GM10248 (cell line): ENCODE data around the gene HOXC11.

Experiments
- CTCF ChIA-PET: fragments of 300-600 bp; sonication (Branson Sonifier 250); formaldehyde crosslinking; extraction: SDS; loops from one replicate; lab custom pipeline; 2021; ENCODE audit warnings: antibody characterized with exemption; lab: Yijun Ruan, JAX
- POLR2A ChIA-PET: fragments of 350-650 bp; sonication (Branson Sonifier 250); formaldehyde crosslinking; extraction: SDS; loops from one replicate; lab custom pipeline; 2020; ENCODE audit warnings: antibody characterized with exemption; lab: Yijun Ruan, JAX
- DNase-seq: peaks from one replicate; pipeline ENCODE4 v3.0.0; 2012; ENCODE audit errors: extremely low spot score
- TF ChIP-seq, protein P1 (sequence below): IDR thresholded peaks from 2 replicates; pipeline ENCODE4 v1.5.1; 2012; ENCODE audit warnings: mild to moderate bottlenecking, low read depth; ENCODE audit errors: extremely low read depth, missing control alignments, control extremely low read depth

The HOXC11 gene

DNA sequence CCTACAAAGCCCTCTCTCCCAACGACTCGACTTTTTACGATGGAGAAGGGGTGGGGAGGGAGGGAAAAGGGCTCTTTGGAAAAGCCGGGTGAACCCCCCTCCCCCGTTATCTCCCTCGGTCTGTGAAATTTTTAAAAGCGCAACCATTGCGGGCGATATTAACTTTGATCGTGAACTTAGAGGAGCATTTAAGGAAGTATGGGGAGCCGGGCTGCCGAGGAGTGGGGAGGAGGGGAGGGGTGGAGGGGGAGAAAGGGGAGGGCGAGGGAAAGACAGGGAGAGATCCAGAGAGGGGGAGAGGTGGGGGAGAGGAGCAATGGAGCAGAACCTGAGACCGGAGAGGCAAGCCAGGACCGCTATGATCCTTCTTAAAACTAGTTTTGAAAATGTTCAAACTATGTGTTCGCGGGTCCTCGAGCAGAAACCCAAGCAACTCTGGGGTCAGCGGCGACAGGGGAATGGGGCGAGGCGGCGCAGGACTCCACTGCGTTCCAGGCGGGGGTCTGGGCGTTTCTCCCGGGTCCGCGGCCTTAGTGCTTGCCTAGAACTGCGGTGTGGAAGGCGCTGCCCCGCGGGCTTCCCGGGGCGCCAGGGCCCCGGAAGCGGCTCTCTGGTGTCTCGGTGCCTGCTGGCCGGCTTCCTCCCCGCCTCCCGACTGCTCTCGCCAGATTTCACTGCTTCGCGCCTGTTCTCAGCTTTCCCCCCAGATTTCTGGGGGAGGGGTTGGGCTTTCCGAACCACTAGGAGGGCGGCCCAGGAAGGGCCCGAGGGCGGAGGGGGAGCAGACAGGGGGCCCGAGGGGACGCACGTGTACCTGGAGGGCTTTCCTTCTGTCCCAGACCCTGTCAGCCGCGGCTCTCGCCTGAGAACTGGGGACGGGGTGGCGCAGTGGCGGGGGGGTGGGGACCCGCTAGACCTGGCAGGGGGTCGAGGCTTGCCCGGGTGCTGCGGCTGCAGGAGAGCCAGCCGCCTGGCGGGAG lies 1.4 kb downstream of the HOXC11 start, which contains the start of gene HOTAIR:
TSS of gene HOTAIR (minus strand) at position 871 of the 980 bp plus-strand sequence.
- ChIA-PET POLR2A (no interaction called here), CTCF (interaction anchor here (1.2 kb wide), 1 partner anchor 14 kb away, joined by 4 read pairs; no protein-coding TSS in a partner anchor)
- TF ChIP-seq, protein P1, sequence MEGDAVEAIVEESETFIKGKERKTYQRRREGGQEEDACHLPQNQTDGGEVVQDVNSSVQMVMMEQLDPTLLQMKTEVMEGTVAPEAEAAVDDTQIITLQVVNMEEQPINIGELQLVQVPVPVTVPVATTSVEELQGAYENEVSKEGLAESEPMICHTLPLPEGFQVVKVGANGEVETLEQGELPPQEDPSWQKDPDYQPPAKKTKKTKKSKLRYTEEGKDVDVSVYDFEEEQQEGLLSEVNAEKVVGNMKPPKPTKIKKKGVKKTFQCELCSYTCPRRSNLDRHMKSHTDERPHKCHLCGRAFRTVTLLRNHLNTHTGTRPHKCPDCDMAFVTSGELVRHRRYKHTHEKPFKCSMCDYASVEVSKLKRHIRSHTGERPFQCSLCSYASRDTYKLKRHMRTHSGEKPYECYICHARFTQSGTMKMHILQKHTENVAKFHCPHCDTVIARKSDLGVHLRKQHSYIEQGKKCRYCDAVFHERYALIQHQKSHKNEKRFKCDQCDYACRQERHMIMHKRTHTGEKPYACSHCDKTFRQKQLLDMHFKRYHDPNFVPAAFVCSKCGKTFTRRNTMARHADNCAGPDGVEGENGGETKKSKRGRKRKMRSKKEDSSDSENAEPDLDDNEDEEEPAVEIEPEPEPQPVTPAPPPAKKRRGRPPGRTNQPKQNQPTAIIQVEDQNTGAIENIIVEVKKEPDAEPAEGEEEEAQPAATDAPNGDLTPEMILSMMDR, result no peak
- peak; percentile 58 for DNase-seq

DNA sequence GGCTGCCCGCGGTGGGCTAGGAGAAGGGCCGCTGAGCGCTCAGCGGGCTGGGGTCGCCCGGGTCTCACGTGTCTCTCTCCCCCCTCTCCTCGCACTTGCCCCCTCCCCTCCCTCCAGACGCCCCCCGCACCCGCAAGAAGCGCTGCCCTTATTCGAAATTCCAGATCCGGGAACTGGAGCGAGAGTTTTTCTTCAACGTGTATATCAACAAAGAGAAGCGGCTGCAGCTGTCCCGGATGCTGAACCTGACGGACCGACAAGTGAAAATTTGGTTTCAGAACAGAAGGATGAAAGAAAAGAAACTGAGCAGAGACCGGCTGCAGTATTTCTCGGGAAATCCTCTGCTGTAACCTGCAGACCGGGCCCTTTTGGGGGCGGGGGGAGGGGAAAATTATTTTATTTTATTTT lies 2.1 kb downstream of the HOXC11 start:
- no peak for DNase-seq
- ChIA-PET POLR2A (no interaction called here), CTCF (interaction anchor here (1.2 kb wide), 1 partner anchor 13 kb away, joined by 4 read pairs; no protein-coding TSS in a partner anchor)
- TF ChIP-seq, protein P1, result no peak

DNA sequence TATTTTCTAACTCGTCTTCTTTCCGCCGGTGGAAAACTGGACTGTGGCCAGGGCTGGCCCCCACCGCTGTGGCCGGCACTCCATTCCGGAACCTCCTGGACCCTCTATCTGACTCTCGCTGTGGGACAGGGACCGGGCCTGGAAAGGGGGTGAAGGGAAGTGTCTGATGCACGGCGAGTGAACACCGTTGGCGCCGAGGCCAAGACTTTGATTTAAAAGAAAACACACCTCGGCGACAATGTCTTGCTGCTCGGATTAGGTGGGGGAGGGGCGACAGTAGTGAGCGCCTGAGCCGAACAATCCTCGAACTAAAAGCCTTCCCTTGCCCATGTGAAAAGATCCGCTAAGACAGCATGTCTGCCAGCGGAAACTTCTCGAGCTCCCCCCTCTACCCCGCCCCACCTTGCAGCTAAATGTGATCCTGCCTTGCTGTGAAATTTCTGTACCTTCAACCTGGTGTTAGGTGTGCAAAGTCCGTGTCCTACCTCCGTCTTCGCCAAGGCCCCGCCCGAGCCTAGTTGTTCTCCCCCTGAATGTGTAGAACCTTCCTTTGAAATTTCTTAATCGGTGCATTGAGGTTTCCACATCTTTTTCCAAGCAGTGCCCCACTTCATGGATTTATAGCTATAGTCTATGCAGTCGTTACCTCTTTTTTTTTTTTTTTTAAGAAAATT lies 2.7 kb downstream of the HOXC11 start:
- POLR2A ChIA-PET, result no interaction called here
- DNase-seq, result no peak
- TF ChIP-seq, protein P1, result no peak
- CTCF ChIA-PET, result interaction anchor here (0.9 to 2.0 kb wide), 4 partner anchors 12 to 225 kb away, joined by 3 to 4 read pairs (median 4); no protein-coding TSS in a partner anchor

DNA sequence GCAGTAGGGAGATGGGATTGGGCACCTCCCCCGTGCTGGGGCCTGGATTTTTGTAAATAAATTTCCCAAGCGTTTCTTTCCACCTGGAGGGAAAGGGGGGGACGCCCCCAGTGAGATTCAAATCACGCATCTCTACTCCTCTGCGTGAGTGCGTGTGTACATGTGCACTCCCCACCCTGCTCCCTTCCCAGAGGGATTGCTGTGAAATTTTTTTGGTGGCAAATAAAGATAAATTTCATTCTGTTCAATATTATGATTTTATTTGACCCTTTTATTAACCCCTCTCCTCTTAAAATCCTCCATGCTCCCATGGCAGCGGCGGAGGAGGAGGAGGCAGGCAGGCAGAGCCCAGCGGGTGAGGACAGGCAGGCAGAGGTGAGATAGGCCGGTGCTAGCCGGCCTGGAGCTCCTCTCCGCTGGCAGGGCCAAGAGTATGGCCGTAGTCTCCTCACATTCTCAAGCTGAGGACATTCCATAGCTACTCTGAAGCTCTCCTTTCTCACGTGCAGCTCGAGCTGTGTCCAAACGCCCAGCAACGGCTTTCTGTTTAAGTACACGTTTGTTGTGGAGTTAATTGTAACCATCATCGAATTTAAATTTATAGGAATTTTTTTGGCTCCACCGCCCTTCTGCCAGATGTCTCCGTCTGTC lies 3.4 kb downstream of the HOXC11 start:
- ChIA-PET CTCF (interaction anchor here (0.9 to 2.0 kb wide), 3 partner anchors 14 to 225 kb away, joined by 3 to 4 read pairs (median 3); no protein-coding TSS in a partner anchor), POLR2A (no interaction called here)
- DNase-seq, result no peak
- TF ChIP-seq, protein P1, result no peak

DNA sequence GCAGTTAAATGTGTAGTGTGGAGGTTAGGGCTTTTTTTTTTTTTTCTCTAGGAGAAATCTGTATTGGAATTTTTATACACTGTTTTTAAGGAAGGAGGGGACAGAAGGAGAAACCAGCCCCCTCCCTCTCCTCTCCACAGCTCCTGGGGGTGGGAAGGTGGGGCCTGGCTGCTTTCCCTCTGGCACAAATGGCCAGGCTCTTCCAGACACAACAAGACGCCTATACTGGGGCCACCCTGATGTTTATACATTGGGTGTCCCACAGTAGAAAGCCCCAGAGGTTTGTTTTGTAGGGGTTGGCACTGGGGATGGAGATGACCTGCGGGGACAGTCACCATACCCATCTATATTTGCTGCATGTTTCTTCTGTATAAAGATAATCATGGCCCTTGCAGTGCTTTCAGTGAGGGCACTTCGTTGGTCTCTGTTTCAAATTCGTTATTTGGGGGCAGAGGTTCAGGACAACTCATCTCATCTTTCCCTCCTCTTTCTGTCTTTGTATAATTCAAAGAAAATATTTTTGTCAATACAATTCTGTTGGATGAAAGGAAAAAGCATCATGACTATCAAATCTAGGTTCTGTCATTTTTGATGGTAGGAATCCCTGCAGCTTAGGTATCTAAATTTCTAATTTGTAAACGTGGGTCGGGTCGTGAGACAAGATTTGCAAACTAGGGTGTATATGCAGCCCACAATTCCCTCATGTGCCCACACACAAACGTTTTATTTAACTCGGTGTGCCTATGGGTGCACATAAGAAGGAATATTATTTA lies 4.1 kb downstream of the HOXC11 start:
- DNase-seq, result no peak
- ChIA-PET POLR2A (no interaction called here), CTCF (interaction anchor here (0.9 to 2.0 kb wide), 5 partner anchors 10 to 224 kb away, joined by 3 to 4 read pairs (median 3); no protein-coding TSS in a partner anchor)
- TF ChIP-seq, protein P1, result no peak
